ENCODE data around the gene CAPNS2. TPM values are rescaled to one million over a fixed set of nuclear protein-coding genes. Genes with fewer than 3 reads are reported as not detected.
A peak's percentile ranks its signal among the peaks of the same experiment; 100 is the strongest.

The CAPNS2 gene
- total RNA-seq, 1 donor from 2014 or later = not detected

- no peak for TF ChIP-seq CTCF (IDR thresholded peaks at IDR 0.05; ENCODE audit: unreplicated experiment)
- Mint-ChIP-seq H3K4me1 (ENCODE audit: low read depth) (no peaks in the 10 kb centered on the region), H3K27ac (no peak overlapping the region), H3K4me3 (ENCODE audit: low read depth) (no peak overlapping the region), H3K27me3 (no peaks in the 10 kb centered on the region), H3K36me3 (ENCODE audit: insufficient read depth) (no peaks in the 10 kb centered on the region), H3K9me3 (ENCODE audit: low read depth) (no peaks in the 10 kb centered on the region)
- no peak for DNase-seq (ENCODE audit: low spot score, unreplicated experiment)
Observed at GRCh38 chr16:55540221-55540620, 26.3 kb upstream of the CAPNS2 start.

GRCh38 chr16:55542459-55543082 is 23.9 kb upstream of the CAPNS2 start:
- TF ChIP-seq CTCF (IDR thresholded peaks at IDR 0.05; ENCODE audit: unreplicated experiment) = no peak
- H3K4me3 Mint-ChIP-seq (ENCODE audit: low read depth) = no peak overlapping the region
- H3K27me3 Mint-ChIP-seq = no peaks in the 10 kb centered on the region
- no peaks in the 10 kb centered on the region for H3K4me1 Mint-ChIP-seq (ENCODE audit: low read depth)
- no peak overlapping the region for H3K27ac Mint-ChIP-seq
- H3K9me3 Mint-ChIP-seq (ENCODE audit: low read depth) = no peaks in the 10 kb centered on the region
- DNase-seq (ENCODE audit: low spot score, unreplicated experiment) = no peak
- H3K36me3 Mint-ChIP-seq (ENCODE audit: insufficient read depth) = no peaks in the 10 kb centered on the region

- no peak overlapping the region for H3K27ac Mint-ChIP-seq
- no peaks in the 10 kb centered on the region for H3K27me3 Mint-ChIP-seq
- DNase-seq (ENCODE audit: low spot score, unreplicated experiment) = no peak
- H3K4me1 Mint-ChIP-seq (ENCODE audit: low read depth) = no peaks in the 10 kb centered on the region
- H3K4me3 Mint-ChIP-seq (ENCODE audit: low read depth) = no peak overlapping the region
- peak; percentile 41 for TF ChIP-seq CTCF (IDR thresholded peaks at IDR 0.05; ENCODE audit: unreplicated experiment)
- no peaks in the 10 kb centered on the region for H3K9me3 Mint-ChIP-seq (ENCODE audit: low read depth)
- H3K36me3 Mint-ChIP-seq (ENCODE audit: insufficient read depth) = no peaks in the 10 kb centered on the region
Observed at GRCh38 chr16:55543472-55543871, 23.0 kb upstream of the CAPNS2 start.

- no peak overlapping the region for H3K27ac Mint-ChIP-seq
- H3K9me3 Mint-ChIP-seq (ENCODE audit: low read depth) = peaks cover 5% of the 10 kb centered on the region
- H3K27me3 Mint-ChIP-seq = no peaks in the 10 kb centered on the region
- H3K4me3 Mint-ChIP-seq (ENCODE audit: low read depth) = no peak overlapping the region
- TF ChIP-seq CTCF (IDR thresholded peaks at IDR 0.05; ENCODE audit: unreplicated experiment) = no peak
- H3K4me1 Mint-ChIP-seq (ENCODE audit: low read depth) = peaks cover 1% of the 10 kb centered on the region
- no peak for DNase-seq (ENCODE audit: low spot score, unreplicated experiment)
- H3K36me3 Mint-ChIP-seq (ENCODE audit: insufficient read depth) = peaks cover 6% of the 10 kb centered on the region
Observed at GRCh38 chr16:55552621-55553020, 13.9 kb upstream of the CAPNS2 start.

- Mint-ChIP-seq H3K27ac (no peak overlapping the region), H3K4me1 (ENCODE audit: low read depth) (peaks cover 2% of the 10 kb centered on the region), H3K27me3 (no peaks in the 10 kb centered on the region), H3K9me3 (ENCODE audit: low read depth) (peaks cover 5% of the 10 kb centered on the region), H3K36me3 (ENCODE audit: insufficient read depth) (peaks cover 6% of the 10 kb centered on the region), H3K4me3 (ENCODE audit: low read depth) (no peak overlapping the region)
- no peak for TF ChIP-seq CTCF (IDR thresholded peaks at IDR 0.05; ENCODE audit: unreplicated experiment)
- no peak for DNase-seq (ENCODE audit: low spot score, unreplicated experiment)
Observed at GRCh38 chr16:55555436-55555835, 11.0 kb upstream of the CAPNS2 start.
